Kidney (tissue), 14 donors: ENCODE measurements around the gene ST6GALNAC5. TPM values are rescaled to one million over a fixed set of nuclear protein-coding genes. Genes with fewer than 3 reads are reported as not detected.

Source experiments
- DNase-seq, 5 donors: peaks; one replicate each; pipeline ENCODE4 v3.0.0-alpha.2; 2013 to 2020
- FAIRE-seq: peaks from 2 replicates; lab custom pipeline; 2012; peaks lifted over from hg19 to GRCh38; lab: Jason Lieb, UNC
- H3K27ac ChIP-seq, 2 donors: one replicate each; pipeline ENCODE4 v1.7.0; 2013; ENCODE audit warnings: low read depth in 2 of 2, low read length in 2 of 2, inconsistent platforms in 1 of 2
- H3K27me3 ChIP-seq: one replicate; pipeline ENCODE4 v1.7.1; 2013; ENCODE audit warnings: low read length, inconsistent platforms; ENCODE audit not compliant: control insufficient read depth, insufficient read depth
- H3K36me3 ChIP-seq, 3 donors: one replicate each; pipeline versions ENCODE4 v1.7.0 to v1.7.1; 2013; ENCODE audit warnings: low read length in 3 of 3, control low read depth in 1 of 3, inconsistent platforms in 1 of 3; ENCODE audit not compliant: insufficient read depth in 3 of 3, control insufficient read depth in 2 of 3
- H3K4me1 ChIP-seq, 3 donors: one replicate each; pipeline versions ENCODE4 v1.7.0 to v1.7.1; 2013; ENCODE audit warnings: low read length in 3 of 3, inconsistent platforms in 1 of 3, low read depth in 1 of 3; ENCODE audit not compliant: control insufficient read depth in 2 of 3, insufficient read depth in 2 of 3
- H3K4me3 ChIP-seq, 3 donors: one replicate each; pipeline versions ENCODE4 v1.7.0 to v1.8.1; 2013; ENCODE audit warnings: low read length in 3 of 3, control low read depth in 1 of 3, inconsistent platforms in 1 of 3
- H3K9ac ChIP-seq, 3 donors: one replicate each; pipeline versions ENCODE4 v1.7.0 to v1.7.1; 2013; ENCODE audit warnings: low read length in 3 of 3, control low read depth in 1 of 3, inconsistent platforms in 1 of 3
- H3K9me3 ChIP-seq, 3 donors: one replicate each; pipeline versions ENCODE4 v1.7.0 to v1.7.1; 2013; ENCODE audit warnings: low read length in 3 of 3, control low read depth in 1 of 3, inconsistent platforms in 1 of 3; ENCODE audit not compliant: control insufficient read depth in 2 of 3, insufficient read depth in 1 of 3
- CTCF ChIP-seq: IDR thresholded peaks from 3 replicates; pipeline ENCODE4 v1.5.1; 2012; ENCODE audit warnings: mild to moderate bottlenecking, moderate library complexity, borderline replicate concordance; ENCODE audit not compliant: insufficient read depth; ENCODE audit errors: extremely low read depth
- intact Hi-C: fragments of 100-400 bp; cut with DNase I; formaldehyde crosslinking; loops from one replicate; pipeline ENCODE4 v1.11.1; 2022
- polyA plus RNA-seq: library from polyadenylated mRNA; stranded (reverse); fragments of 350-450 nt; fragmentation: Illumina TruSeq; extraction: RNeasy Lipid Tissue Mini Kit (QIAGEN cat#74804); gene quantifications from one replicate; pipeline ENCODE4 v1.2.3, GENCODE V29; 2014; ENCODE audit warnings: low read depth, low replicate concordance; ENCODE audit not compliant: insufficient read depth
- total RNA-seq: library from RNA; stranded (reverse); fragmentation: NEBNext Ultra II Directional; extraction: Animal tissue kit (Norgen Biotek cat#: 25700); gene quantifications from one replicate; pipeline ENCODE4 v1.2.1, GENCODE V29; 2021
- donor health status: control.
- donor health status: control.
- donor health status: control.
- donor health status: control.
- donor health status: control.
- donor health status: DM: yes; HTN: yes; CAD: no.
- donor health status: Normal renal cell carcinoma (clear cell type).

The ST6GALNAC5 gene
- total and polyA plus RNA-seq, 2 donors from 2014 or later, result 0.34 to 0.50 TPM

- intact Hi-C loops, result no loop called here
- H3K36me3 ChIP-seq, result no peaks in the 10 kb centered on the region
- FAIRE-seq, result no peak
- no peaks in the 10 kb centered on the region for H3K4me1 ChIP-seq
- no peak overlapping the region for H3K27ac ChIP-seq
- no peak overlapping the region for H3K9ac ChIP-seq
- no peaks in the 10 kb centered on the region for H3K9me3 ChIP-seq
- H3K4me3 ChIP-seq, result no peak overlapping the region
- H3K27me3 ChIP-seq, result no peaks in the 10 kb centered on the region
- DNase-seq, result no peak
- TF ChIP-seq CTCF, result no peak
Observed at GRCh38 chr1:76832521-76832920, 34.8 kb upstream of the ST6GALNAC5 start.

GRCh38 chr1:76833151-76833550 lies 34.1 kb upstream of the ST6GALNAC5 start:
- intact Hi-C loops, result no loop called here
- Histone ChIP-seq H3K9ac (no peak overlapping the region), H3K4me1 (no peaks in the 10 kb centered on the region), H3K4me3 (no peak overlapping the region), H3K9me3 (no peaks in the 10 kb centered on the region), H3K27ac (no peak overlapping the region), H3K36me3 (no peaks in the 10 kb centered on the region), H3K27me3 (no peaks in the 10 kb centered on the region)
- FAIRE-seq (no peak), DNase-seq (no peak)
- TF ChIP-seq CTCF, result no peak

- intact Hi-C loops, result no loop called here
- Histone ChIP-seq H3K27me3 (no peaks in the 10 kb centered on the region), H3K27ac (no peak overlapping the region), H3K9ac (no peak overlapping the region), H3K4me3 (no peak overlapping the region), H3K36me3 (no peaks in the 10 kb centered on the region), H3K9me3 (no peaks in the 10 kb centered on the region), H3K4me1 (no peaks in the 10 kb centered on the region)
- no peak for DNase-seq
- no peak for TF ChIP-seq CTCF
- no peak for FAIRE-seq
Observed at GRCh38 chr1:76833856-76834255, 33.4 kb upstream of the ST6GALNAC5 start.

- DNase-seq (peak in 2 of 5 donors; percentile 6 to 15), FAIRE-seq (no peak)
- Histone ChIP-seq H3K36me3 (no peaks in the 10 kb centered on the region), H3K9ac (no peak overlapping the region), H3K4me1 (no peaks in the 10 kb centered on the region), H3K27me3 (no peaks in the 10 kb centered on the region), H3K4me3 (no peak overlapping the region), H3K27ac (no peak overlapping the region), H3K9me3 (no peaks in the 10 kb centered on the region)
- intact Hi-C loops, result no loop called here
- no peak for TF ChIP-seq CTCF
Observed at GRCh38 chr1:76835203-76835602, 32.1 kb upstream of the ST6GALNAC5 start.
